Measurements from ENCODE around the gene SLC10A1. TPM values are rescaled to one million over a fixed set of nuclear protein-coding genes. Genes with fewer than 3 reads are reported as not detected.

The SLC10A1 gene
- total RNA-seq, 1 experiment from 2014 or later, result not detected

DNA sequence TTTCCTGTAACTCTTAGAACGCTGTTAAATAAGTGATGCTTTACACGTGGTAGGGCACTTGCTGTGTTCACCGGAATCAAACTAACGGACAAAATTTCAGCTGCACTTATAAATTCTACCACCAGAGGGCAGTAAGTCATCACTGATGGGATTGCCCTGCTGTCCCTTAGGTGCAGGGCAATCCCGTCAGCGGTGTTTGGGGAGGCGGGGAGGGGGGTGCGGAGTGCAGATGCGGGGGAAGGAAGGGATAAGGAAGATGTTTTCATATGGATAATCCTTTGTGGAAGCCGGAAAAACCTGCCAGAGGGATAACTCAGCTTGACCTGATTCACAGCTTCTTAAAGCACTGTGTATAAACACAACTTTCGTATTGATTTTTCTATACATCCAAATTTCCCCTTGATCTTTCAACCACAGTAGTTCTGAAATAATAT, 21.7 kb upstream of the SLC10A1 start:
- Mint-ChIP-seq H3K27me3 (ENCODE audit: low read depth) (no peaks in the 10 kb centered on the region), H3K4me3 (no peak overlapping the region), H3K4me1 (peaks cover 0 to 8% of the 10 kb centered on the region in 2 experiments; a peak in 3 of 4 replicates), H3K27ac (no peak overlapping the region), H3K9me3 (no peaks in the 10 kb centered on the region), H3K36me3 (ENCODE audit: insufficient read depth in 1 of 3, low read depth in 3 of 3) (no peaks in the 10 kb centered on the region)
- Histone ChIP-seq H3K23ac (ENCODE audit: insufficient read length, low read depth, low read length) (no peak overlapping the region), H2AFZ (ENCODE audit: low read length) (no peak overlapping the region), H2BK5ac (ENCODE audit: insufficient read length, low read length) (no peak overlapping the region), H3K4me1 (ENCODE audit: insufficient read depth, low read length) (no peaks in the 10 kb centered on the region), H2BK12ac (ENCODE audit: insufficient read length, low read depth, low read length) (no peak overlapping the region), H4K8ac (replicated peaks; ENCODE audit: insufficient read length, low read depth, low read length) (no peak overlapping the region), H3K27ac (ENCODE audit: insufficient read length, low read depth, low read length) (no peak overlapping the region), H3K9ac (ENCODE audit: extremely low read depth, insufficient read length, low read length) (no peak overlapping the region), H3T11ph (ENCODE audit: low read length) (no peak overlapping the region), H3K4me2 (ENCODE audit: insufficient read depth, insufficient read length, low read length) (no peak overlapping the region), H4K91ac (ENCODE audit: insufficient read length, low read depth, low read length) (no peak overlapping the region), H2BK120ac (ENCODE audit: low read depth, low read length, poor library complexity, severe bottlenecking) (no peak overlapping the region), H3K14ac (ENCODE audit: insufficient read depth, low read length) (no peak overlapping the region), H3K23me2 (ENCODE audit: insufficient read length, low read depth, low read length, poor library complexity, severe bottlenecking) (no peaks in the 10 kb centered on the region), H4K5ac (ENCODE audit: insufficient read length, low read depth, low read length) (no peak overlapping the region), H3K18ac (ENCODE audit: insufficient read length, low read depth, low read length) (no peak overlapping the region), H2BK20ac (ENCODE audit: low read depth, low read length, poor library complexity, severe bottlenecking) (no peak overlapping the region), H3K27me3 (ENCODE audit: insufficient read depth, low read length) (no peaks in the 10 kb centered on the region), H3K4ac (ENCODE audit: low read depth, low read length) (no peak overlapping the region), H2BK15ac (ENCODE audit: low read depth, low read length) (no peak overlapping the region), H3K9me3 (ENCODE audit: control insufficient read depth, low read depth, low read length) (no peaks in the 10 kb centered on the region), H4K20me1 (ENCODE audit: control insufficient read depth, insufficient read depth, insufficient read length) (no peaks in the 10 kb centered on the region), H2AK5ac (ENCODE audit: insufficient read length, low read length) (no peak overlapping the region), H3K79me2 (ENCODE audit: insufficient read depth, low read length) (no peaks in the 10 kb centered on the region), H3K79me1 (ENCODE audit: insufficient read depth, low read depth, low read length, poor library complexity, severe bottlenecking) (no peaks in the 10 kb centered on the region), H3K56ac (ENCODE audit: insufficient read length, low read depth, low read length) (no peak overlapping the region)
- no CpG with 5 or more reads among the region's 11 CpGs for WGBS (ENCODE audit: extremely low coverage, insufficient read length, low lambda C conversion rate)
- TF ChIP-seq, protein P1, sequence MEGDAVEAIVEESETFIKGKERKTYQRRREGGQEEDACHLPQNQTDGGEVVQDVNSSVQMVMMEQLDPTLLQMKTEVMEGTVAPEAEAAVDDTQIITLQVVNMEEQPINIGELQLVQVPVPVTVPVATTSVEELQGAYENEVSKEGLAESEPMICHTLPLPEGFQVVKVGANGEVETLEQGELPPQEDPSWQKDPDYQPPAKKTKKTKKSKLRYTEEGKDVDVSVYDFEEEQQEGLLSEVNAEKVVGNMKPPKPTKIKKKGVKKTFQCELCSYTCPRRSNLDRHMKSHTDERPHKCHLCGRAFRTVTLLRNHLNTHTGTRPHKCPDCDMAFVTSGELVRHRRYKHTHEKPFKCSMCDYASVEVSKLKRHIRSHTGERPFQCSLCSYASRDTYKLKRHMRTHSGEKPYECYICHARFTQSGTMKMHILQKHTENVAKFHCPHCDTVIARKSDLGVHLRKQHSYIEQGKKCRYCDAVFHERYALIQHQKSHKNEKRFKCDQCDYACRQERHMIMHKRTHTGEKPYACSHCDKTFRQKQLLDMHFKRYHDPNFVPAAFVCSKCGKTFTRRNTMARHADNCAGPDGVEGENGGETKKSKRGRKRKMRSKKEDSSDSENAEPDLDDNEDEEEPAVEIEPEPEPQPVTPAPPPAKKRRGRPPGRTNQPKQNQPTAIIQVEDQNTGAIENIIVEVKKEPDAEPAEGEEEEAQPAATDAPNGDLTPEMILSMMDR (conservative IDR thresholded peaks at IDR 0.05), result peak; percentile 87
- peak; percentile 68 for DNase-seq

All from H9 (cell line).